H9 (cell line): Measurements from ENCODE around the gene GPR50. TPM values are rescaled to one million over a fixed set of nuclear protein-coding genes. Genes with fewer than 3 reads are reported as not detected.

Source experiments
- DNase-seq: peaks from one replicate; pipeline ENCODE4 v3.0.0-alpha.2; 2017
- H2AFZ ChIP-seq: one replicate; pipeline ENCODE4 v1.6.1; 2013; ENCODE audit warnings: mild to moderate bottlenecking, low read length, control low read depth, moderate library complexity
- H2AK5ac ChIP-seq: 2 replicates; pipeline ENCODE4 v1.6.1; 2013; ENCODE audit warnings: low read length, control low read depth, mixed read lengths; ENCODE audit not compliant: insufficient read length
- H2BK120ac ChIP-seq: one replicate; pipeline ENCODE4 v1.6.1; 2013; ENCODE audit warnings: low read depth, mild to moderate bottlenecking, low read length, control low read depth, inconsistent platforms; ENCODE audit not compliant: poor library complexity, severe bottlenecking
- H2BK12ac ChIP-seq: 2 replicates; pipeline ENCODE4 v1.6.1; 2013; ENCODE audit warnings: low read length, control low read depth, mixed read lengths, low read depth; ENCODE audit not compliant: insufficient read length
- H2BK15ac ChIP-seq: 2 replicates; pipeline ENCODE4 v1.6.1; 2013; ENCODE audit warnings: low read depth, low read length, control low read depth
- H2BK20ac ChIP-seq: one replicate; pipeline ENCODE4 v1.6.1; 2013; ENCODE audit warnings: low read depth, mild to moderate bottlenecking, low read length, control low read depth, inconsistent platforms; ENCODE audit not compliant: poor library complexity, severe bottlenecking
- H2BK5ac ChIP-seq: 2 replicates; pipeline ENCODE4 v1.6.1; 2013; ENCODE audit warnings: low read length, control low read depth, mixed read lengths; ENCODE audit not compliant: insufficient read length
- H3K14ac ChIP-seq: 2 replicates; pipeline ENCODE4 v1.6.1; 2013; ENCODE audit warnings: low read length, control low read depth; ENCODE audit not compliant: insufficient read depth
- H3K18ac ChIP-seq: 2 replicates; pipeline ENCODE4 v1.6.1; 2013; ENCODE audit warnings: low read depth, mild to moderate bottlenecking, mixed read lengths, low read length, control low read depth; ENCODE audit not compliant: insufficient read length
- H3K23ac ChIP-seq: 2 replicates; pipeline ENCODE4 v1.6.1; 2013; ENCODE audit warnings: low read length, control low read depth, mixed read lengths, low read depth; ENCODE audit not compliant: insufficient read length
- H3K23me2 ChIP-seq: 2 replicates; pipeline ENCODE4 v1.6.1; 2013; ENCODE audit warnings: low read depth, mild to moderate bottlenecking, mixed read lengths, low read length, control low read depth; ENCODE audit not compliant: insufficient read length, poor library complexity, severe bottlenecking
- H3K27ac ChIP-seq: 2 replicates; pipeline ENCODE4 v1.5.1; 2013; ENCODE audit warnings: low read length, control low read depth, mixed read lengths, low read depth; ENCODE audit not compliant: insufficient read length
- H3K27me3 ChIP-seq: 2 replicates; pipeline ENCODE4 v1.6.1; 2013; ENCODE audit warnings: low read length, control low read depth, inconsistent platforms; ENCODE audit not compliant: insufficient read depth
- H3K4ac ChIP-seq: 2 replicates; pipeline ENCODE4 v1.6.1; 2013; ENCODE audit warnings: low read depth, mild to moderate bottlenecking, control low read depth, inconsistent platforms, low read length, moderate library complexity
- H3K4me1 ChIP-seq: 2 replicates; pipeline ENCODE4 v1.6.1; 2013; ENCODE audit warnings: low read length, control low read depth, inconsistent platforms; ENCODE audit not compliant: insufficient read depth
- H3K4me2 ChIP-seq: 2 replicates; pipeline ENCODE4 v1.6.1; 2013; ENCODE audit warnings: low read length, control low read depth, mixed read lengths; ENCODE audit not compliant: insufficient read length, insufficient read depth
- H3K56ac ChIP-seq: 2 replicates; pipeline ENCODE4 v1.6.1; 2013; ENCODE audit warnings: low read depth, mild to moderate bottlenecking, mixed read lengths, low read length, control low read depth; ENCODE audit not compliant: insufficient read length
- H3K79me1 ChIP-seq: 2 replicates; pipeline ENCODE4 v1.6.1; 2013; ENCODE audit warnings: low read depth, mild to moderate bottlenecking, moderate library complexity, low read length, control low read depth, inconsistent platforms; ENCODE audit not compliant: insufficient read depth, poor library complexity, severe bottlenecking
- H3K79me2 ChIP-seq: 2 replicates; pipeline ENCODE4 v1.6.1; 2013; ENCODE audit warnings: low read length, control low read depth, inconsistent platforms; ENCODE audit not compliant: insufficient read depth
- H3K9ac ChIP-seq: 2 replicates; pipeline ENCODE4 v1.6.1; 2013; ENCODE audit warnings: low read length, control low read depth, mixed read lengths; ENCODE audit not compliant: insufficient read length; ENCODE audit errors: extremely low read depth
- H3K9me3 ChIP-seq: one replicate; pipeline ENCODE4 v1.6.1; 2013; ENCODE audit warnings: low read depth, low read length, inconsistent platforms; ENCODE audit not compliant: control insufficient read depth
- H3T11ph ChIP-seq: one replicate; pipeline ENCODE4 v1.6.1; 2013; ENCODE audit warnings: mild to moderate bottlenecking, low read length, control low read depth, inconsistent platforms
- H4K20me1 ChIP-seq: one replicate; pipeline ENCODE4 v1.6.1; 2013; ENCODE audit not compliant: control insufficient read depth, insufficient read length, insufficient read depth
- H4K5ac ChIP-seq: 2 replicates; pipeline ENCODE4 v1.6.1; 2013; ENCODE audit warnings: low read depth, mild to moderate bottlenecking, mixed read lengths, low read length, control low read depth; ENCODE audit not compliant: insufficient read length
- H4K8ac ChIP-seq: replicated peaks from 2 replicates; pipeline ENCODE4 v1.6.1; 2013; ENCODE audit warnings: low read length, control low read depth, mixed read lengths, low read depth; ENCODE audit not compliant: insufficient read length
- H4K91ac ChIP-seq: 2 replicates; pipeline ENCODE4 v1.6.1; 2013; ENCODE audit warnings: low read depth, mild to moderate bottlenecking, moderate library complexity, mixed read lengths, low read length, control low read depth; ENCODE audit not compliant: insufficient read length
- H3K27ac Mint-ChIP-seq, 3 experiments: 2 replicates in 2 of 3; 3 replicates in 1 of 3; pipeline ENCODE4 v1.8.0; 2020 to 2021; ENCODE audit warnings: mixed read lengths in 3 of 3, mild to moderate bottlenecking in 1 of 3, moderate library complexity in 1 of 3
- H3K27me3 Mint-ChIP-seq: 2 replicates; pipeline ENCODE4 v1.8.0; 2021; ENCODE audit warnings: low read depth, mild to moderate bottlenecking, moderate library complexity, mixed read lengths
- H3K36me3 Mint-ChIP-seq, 3 experiments: 2 replicates in 2 of 3; 3 replicates in 1 of 3; pipeline ENCODE4 v1.8.0; 2020 to 2021; ENCODE audit warnings: low read depth in 3 of 3, mixed read lengths in 3 of 3; ENCODE audit not compliant: insufficient read depth in 1 of 3
- H3K4me1 Mint-ChIP-seq, 2 experiments: 2 replicates each; pipeline ENCODE4 v1.8.0; 2020; ENCODE audit warnings: mixed read lengths in 2 of 2
- H3K4me3 Mint-ChIP-seq, 2 experiments: 2 replicates in 1 of 2; 3 replicates in 1 of 2; pipeline ENCODE4 v1.8.0; 2020 to 2021; ENCODE audit warnings: mild to moderate bottlenecking in 2 of 2, mixed read lengths in 2 of 2, moderate library complexity in 1 of 2
- H3K9me3 Mint-ChIP-seq, 2 experiments: 2 replicates in 1 of 2; 3 replicates in 1 of 2; pipeline ENCODE4 v1.8.0; 2020; ENCODE audit warnings: mild to moderate bottlenecking in 2 of 2, mixed read lengths in 2 of 2, moderate library complexity in 1 of 2
- CTCF ChIP-seq: fragments of 200-600 bp; sonication (generic); conservative IDR thresholded peaks from 3 replicates; pipeline ENCODE4 v1.8.0; 2021; ENCODE audit warnings: antibody characterized with exemption, mild to moderate bottlenecking
- WGBS: extraction: QIAGEN DNeasy Blood & Tissue Kit; methylation state at CpG from one replicate; pipeline ENCODE4 v1.1.7; 2013; ENCODE audit warnings: missing lambda C conversion rate, low lambda C conversion rate, mixed read lengths; ENCODE audit not compliant: insufficient read length; ENCODE audit errors: extremely low coverage; 5-methylcytosine and 5-hydroxymethylcytosine counted together
- total RNA-seq: library from RNA; stranded (reverse); gene quantifications from 2 replicates; pipeline ENCODE4 v1.2.1, GENCODE V29; 2021

Gene GPR50
- total RNA-seq, 1 experiment from 2014 or later = 12.2 TPM

GRCh38 chrX:151151665-151152267 is 24.6 kb upstream of the GPR50 start:
- Histone ChIP-seq H3K9ac (no peak overlapping the region), H3K23me2 (no peaks in the 10 kb centered on the region), H3K18ac (no peak overlapping the region), H3K4me2 (no peak overlapping the region), H2BK15ac (no peak overlapping the region), H3K4ac (no peak overlapping the region), H3K27ac (no peak overlapping the region), H2BK12ac (no peak overlapping the region), H2AFZ (no peak overlapping the region), H4K5ac (no peak overlapping the region), H2BK5ac (no peak overlapping the region), H2AK5ac (no peak overlapping the region), H3K79me2 (no peaks in the 10 kb centered on the region), H2BK120ac (no peak overlapping the region), H3K27me3 (peaks cover 2% of the 10 kb centered on the region; the same call in 1 of the 2 replicates), H2BK20ac (no peak overlapping the region), H4K20me1 (no peaks in the 10 kb centered on the region), H3K4me1 (peaks cover 2% of the 10 kb centered on the region; the same call in 1 of the 2 replicates), H3T11ph (no peak overlapping the region), H3K23ac (no peak overlapping the region), H4K8ac (no peak overlapping the region), H3K14ac (no peak overlapping the region), H3K56ac (no peak overlapping the region), H3K9me3 (peaks cover 15% of the 10 kb centered on the region), H4K91ac (no peak overlapping the region), H3K79me1 (no peaks in the 10 kb centered on the region)
- Mint-ChIP-seq H3K27ac (no peak overlapping the region), H3K36me3 (peaks cover 0 to 2% (median 0%) of the 10 kb centered on the region in 3 experiments; a peak in 1 of 7 replicates), H3K4me1 (peaks cover 13 to 16% of the 10 kb centered on the region in 2 experiments), H3K27me3 (peaks cover 70% of the 10 kb centered on the region), H3K9me3 (peaks cover 73 to 81% of the 10 kb centered on the region in 2 experiments), H3K4me3 (no peak overlapping the region)
- no CpG with 5 or more reads among the region's 8 CpGs for WGBS
- peak; percentile 81 for TF ChIP-seq CTCF
- DNase-seq = peak; percentile 35
